Activated T-helper 1 cell treated with anti-CD3 and anti-CD28 coated beads, Interleukin-12 subunit alpha, Interleukin-12 subunit beta, Interleukin-2, Interleukin-4 antibody, amounts not matched to agents 30 ng/mL and 10 ng/mL and 1 ng/mL, durations not matched to agents 14 hours and 24 hours and 36 hours (primary cell): ENCODE results near the gene KIF3B. TPM values are rescaled to one million over a fixed set of nuclear protein-coding genes. Genes with fewer than 3 reads are reported as not detected.
"Not testable (repeated sequence)": the region's sequence is repeated elsewhere in the genome, so short reads cannot be mapped to it uniquely, and the experiment has no call there.

Source experiments
- DNase-seq: peaks from one replicate; pipeline ENCODE4 v3.0.0; 2021; ENCODE audit warnings: low spot score
- H3K27ac Mint-ChIP-seq: one replicate; pipeline ENCODE4 v1.8.0; 2021; ENCODE audit warnings: mild to moderate bottlenecking, mixed read lengths
- H3K27me3 Mint-ChIP-seq: one replicate; pipeline ENCODE4 v1.8.0; 2022; ENCODE audit warnings: mild to moderate bottlenecking, moderate library complexity, mixed read lengths; ENCODE audit not compliant: insufficient read depth
- H3K36me3 Mint-ChIP-seq: one replicate; pipeline ENCODE4 v1.8.0; 2021; ENCODE audit warnings: low read depth, mixed read lengths
- H3K4me1 Mint-ChIP-seq: one replicate; pipeline ENCODE4 v1.8.0; 2021; ENCODE audit warnings: low read depth, mixed read lengths
- H3K4me3 Mint-ChIP-seq: one replicate; pipeline ENCODE4 v1.8.0; 2021; ENCODE audit warnings: mild to moderate bottlenecking, moderate library complexity, mixed read lengths
- H3K9me3 Mint-ChIP-seq: one replicate; pipeline ENCODE4 v1.8.0; 2021; ENCODE audit warnings: mixed read lengths
- intact Hi-C: fragments of 100-400 bp; cut with micrococcal nuclease; formaldehyde crosslinking; loops from one replicate; pipeline ENCODE4 v1.15.1; 2024
- total RNA-seq: library from RNA; stranded (reverse); gene quantifications from 2 replicates; pipeline ENCODE4 v1.2.3, GENCODE V29; 2022

Gene KIF3B
- total RNA-seq, 1 donor from 2014 or later: 38.1 TPM

DNA sequence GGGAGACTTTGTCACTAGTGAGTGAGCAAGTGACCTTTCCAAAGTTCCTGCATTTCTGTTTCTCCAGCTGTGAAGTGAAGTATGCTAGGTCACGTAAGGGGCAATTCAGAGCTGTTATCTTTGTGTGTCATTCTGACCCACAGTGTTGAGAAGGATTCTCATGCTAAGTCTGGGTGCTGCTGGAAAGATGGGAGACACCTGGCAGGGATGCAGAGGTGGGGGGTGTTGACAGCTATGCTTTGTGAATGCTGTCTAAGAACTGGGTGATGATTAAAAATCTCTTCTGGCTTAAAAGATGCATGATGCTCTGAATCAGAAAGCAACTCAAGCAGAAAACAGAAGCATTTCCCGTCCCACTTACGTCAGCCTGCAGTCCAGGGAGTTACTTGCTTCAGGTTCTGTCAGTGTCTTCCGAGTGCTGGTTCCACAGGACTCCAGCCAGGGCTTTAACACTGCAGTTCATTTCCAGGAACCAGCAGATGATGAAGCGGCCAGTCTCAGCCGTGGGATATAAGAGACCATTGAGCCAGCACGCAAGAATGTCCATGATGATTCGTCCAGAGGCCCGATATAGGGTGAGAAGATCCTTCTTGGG, 49.7 kb downstream of the KIF3B start:
- peaks cover 35% of the 10 kb centered on the region for H3K36me3 Mint-ChIP-seq
- no peaks in the 10 kb centered on the region for H3K27me3 Mint-ChIP-seq
- peaks cover 10% of the 10 kb centered on the region for H3K4me1 Mint-ChIP-seq
- DNase-seq: no peak
- intact Hi-C loops: no loop called here
- H3K4me3 Mint-ChIP-seq: no peak overlapping the region
- peak overlapping the region; percentile 7 for H3K27ac Mint-ChIP-seq
- H3K9me3 Mint-ChIP-seq: no peaks in the 10 kb centered on the region

DNA sequence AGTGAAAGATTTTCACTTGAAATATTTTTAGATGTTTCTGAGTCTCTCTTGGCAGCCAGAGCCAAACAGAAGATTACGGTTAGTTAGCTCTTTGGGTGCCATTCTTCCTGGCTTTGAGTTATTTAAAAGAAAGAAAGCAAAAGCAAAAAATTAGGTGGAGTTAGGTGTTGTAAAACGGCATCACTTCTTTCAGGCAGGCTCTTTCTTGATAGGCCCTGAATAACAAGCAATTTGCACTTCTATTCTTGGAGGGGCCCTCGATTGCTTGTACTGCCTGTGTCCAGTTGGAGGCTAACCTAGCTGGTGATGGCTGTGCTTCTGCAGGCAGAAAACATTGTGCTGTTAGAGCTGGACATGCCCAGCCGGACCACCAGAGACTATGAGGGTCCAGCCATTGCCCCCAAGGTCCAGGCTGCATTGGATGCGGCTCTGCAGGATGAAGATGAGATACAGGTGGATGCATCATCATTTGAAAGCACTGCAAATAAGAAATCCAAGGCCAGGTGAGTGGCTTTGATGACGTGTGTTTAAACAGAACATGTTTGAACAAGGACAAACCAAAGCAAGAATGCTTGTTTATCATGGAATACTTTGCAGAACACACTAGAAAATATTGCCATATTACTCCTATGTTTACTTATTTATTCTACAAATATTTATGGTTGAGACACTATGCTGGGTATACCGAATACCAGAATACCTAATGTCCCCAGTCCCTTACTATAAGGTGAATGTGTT, 52.5 kb downstream of the KIF3B start:
- Mint-ChIP-seq H3K27ac (no peak overlapping the region), H3K27me3 (no peaks in the 10 kb centered on the region), H3K36me3 (peaks cover 54% of the 10 kb centered on the region), H3K4me1 (peaks cover 38% of the 10 kb centered on the region), H3K9me3 (no peaks in the 10 kb centered on the region), H3K4me3 (no peak overlapping the region)
- intact Hi-C loops: loop anchor here (5.0 kb wide), 2 partner anchors 37 to 107 kb away; no protein-coding TSS in a partner anchor
- DNase-seq: no peak

DNA sequence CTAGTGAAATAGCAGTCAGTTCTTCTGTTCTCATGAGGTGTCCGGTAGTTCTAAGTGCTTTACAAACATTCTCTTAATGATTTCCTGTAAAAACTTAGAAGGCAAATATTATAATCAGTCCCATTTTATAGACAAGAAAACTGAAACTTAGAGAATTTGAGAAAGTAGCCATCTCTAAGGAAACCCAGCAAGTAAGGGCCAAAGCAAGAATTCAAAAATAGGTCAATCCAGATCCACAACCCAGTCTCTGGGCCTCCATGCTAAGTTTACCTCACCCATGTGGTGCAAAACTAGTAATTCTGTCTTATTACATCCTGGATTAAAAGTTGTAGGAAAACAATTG, 53.1 kb downstream of the KIF3B start:
- intact Hi-C loops: loop anchor here (5.0 kb wide), 2 partner anchors 37 to 107 kb away; no protein-coding TSS in a partner anchor
- Mint-ChIP-seq H3K36me3 (peaks cover 55% of the 10 kb centered on the region), H3K27ac (no peak overlapping the region), H3K9me3 (no peaks in the 10 kb centered on the region), H3K4me1 (peaks cover 39% of the 10 kb centered on the region), H3K4me3 (no peak overlapping the region), H3K27me3 (no peaks in the 10 kb centered on the region)
- no peak for DNase-seq

DNA sequence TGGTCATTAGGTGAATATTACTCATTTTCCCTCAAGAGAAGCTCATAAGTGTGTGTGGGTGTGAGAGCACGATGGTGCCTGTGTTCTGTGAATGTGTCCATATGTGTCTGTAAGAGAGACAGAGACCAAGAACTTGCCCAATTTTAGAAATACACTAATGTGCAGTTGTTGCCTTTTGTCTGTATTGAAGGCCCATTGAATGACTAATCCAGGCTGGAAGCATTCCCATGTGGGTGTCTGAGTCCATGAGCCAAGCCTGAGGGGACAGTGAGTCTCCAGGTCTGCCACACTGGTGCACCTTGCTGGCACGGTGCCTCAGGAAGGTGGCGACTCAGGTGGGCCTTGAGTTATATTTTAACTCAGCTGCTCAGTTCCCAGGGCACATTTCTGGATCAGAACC, 55.2 kb downstream of the KIF3B start:
- Mint-ChIP-seq H3K27ac (peak overlapping the region; percentile 74), H3K4me3 (peak overlapping the region; percentile 41), H3K9me3 (no peaks in the 10 kb centered on the region), H3K27me3 (no peaks in the 10 kb centered on the region), H3K36me3 (peaks cover 47% of the 10 kb centered on the region), H3K4me1 (peaks cover 43% of the 10 kb centered on the region)
- intact Hi-C loops: loop anchor here (1.0 to 5.0 kb wide), 8 partner anchors 11 to 128 kb away; no protein-coding TSS in a partner anchor
- no peak for DNase-seq

DNA sequence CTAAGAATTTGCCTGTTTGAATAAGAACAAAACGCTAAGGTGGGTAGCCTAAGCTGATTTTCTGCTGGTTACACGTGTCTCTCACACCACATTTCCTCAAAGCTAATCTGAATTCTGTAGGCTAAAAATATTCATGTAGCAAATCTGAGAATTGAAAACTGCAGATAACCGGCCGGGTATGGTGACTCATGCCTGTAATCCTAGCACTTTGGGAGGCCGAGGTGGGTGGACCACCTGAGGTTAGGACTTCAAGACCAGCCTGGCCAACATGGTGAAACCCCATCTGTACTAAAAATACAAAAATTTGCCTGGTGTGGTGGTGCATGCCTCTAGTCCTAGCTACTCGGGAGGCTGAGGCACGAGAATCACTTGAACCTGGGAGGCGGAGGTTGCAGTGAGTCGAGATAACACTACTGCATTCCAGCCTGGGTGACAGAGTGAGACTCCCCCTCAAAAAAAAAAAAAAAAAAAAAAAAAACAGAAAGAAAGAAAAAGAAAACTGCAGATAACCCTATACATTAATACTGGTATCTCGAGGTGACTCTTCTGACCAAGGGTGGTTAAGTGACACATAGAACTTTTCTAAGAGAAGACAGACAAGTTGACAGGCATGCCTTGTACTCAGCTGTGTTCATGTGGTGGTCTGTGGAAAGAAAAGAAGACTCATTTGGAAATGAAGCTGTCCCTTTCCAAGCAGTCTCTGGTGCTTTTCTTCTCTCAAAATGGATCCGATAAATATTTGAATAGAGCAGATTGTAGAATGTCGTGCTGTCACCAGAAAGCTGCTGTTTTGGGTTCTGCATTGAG, 55.9 kb downstream of the KIF3B start:
- H3K4me3 Mint-ChIP-seq: peak overlapping the region; percentile 54
- peak overlapping the region; percentile 74 for H3K27ac Mint-ChIP-seq
- DNase-seq: no peak
- H3K9me3 Mint-ChIP-seq: no peaks in the 10 kb centered on the region
- H3K27me3 Mint-ChIP-seq: no peaks in the 10 kb centered on the region
- peaks cover 47% of the 10 kb centered on the region for H3K36me3 Mint-ChIP-seq
- H3K4me1 Mint-ChIP-seq: peaks cover 43% of the 10 kb centered on the region
- intact Hi-C loops: loop anchor here (1.0 to 5.0 kb wide), 8 partner anchors 12 to 129 kb away; no protein-coding TSS in a partner anchor

DNA sequence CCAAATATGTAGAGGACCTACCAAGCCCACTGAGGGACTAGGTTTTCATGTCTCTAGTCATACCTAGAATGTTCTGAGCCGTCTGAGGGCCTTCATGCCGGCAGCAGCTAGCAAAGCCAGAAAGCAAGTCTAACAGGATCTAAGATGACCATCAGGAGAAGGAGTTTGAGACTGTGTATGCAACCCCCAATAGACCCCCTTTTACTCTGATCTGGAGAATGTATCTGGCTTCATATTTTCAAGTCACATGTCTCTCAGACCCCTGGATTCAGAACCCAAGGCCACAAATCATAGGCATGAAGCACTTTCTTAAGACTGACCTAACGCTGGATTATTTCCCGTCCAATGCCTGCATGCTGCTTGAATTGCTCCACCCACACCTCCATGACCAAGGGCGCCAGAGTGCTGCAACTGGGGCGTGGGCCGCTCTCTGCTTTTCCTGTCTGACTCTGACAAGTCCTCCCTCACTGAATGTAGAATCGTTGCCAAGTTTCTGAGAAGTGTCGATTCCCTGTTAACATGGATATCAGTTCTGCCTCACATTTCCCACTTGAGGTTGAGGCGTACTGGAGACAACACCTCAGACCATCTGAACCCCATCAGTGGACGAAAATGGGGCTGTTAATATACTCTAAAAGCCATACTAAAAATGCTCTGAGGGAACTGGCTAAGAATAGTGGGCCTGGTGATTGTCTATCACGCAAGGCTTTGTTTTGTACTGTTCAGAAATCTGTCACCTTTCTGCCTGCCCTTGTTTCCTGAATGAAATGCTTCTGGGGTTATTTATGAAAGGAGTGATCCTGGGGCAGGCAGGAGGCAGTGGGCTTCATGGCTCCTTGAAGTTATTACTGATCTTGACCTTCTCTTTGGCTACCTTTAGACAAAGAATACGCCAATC, 56.8 kb downstream of the KIF3B start:
- Mint-ChIP-seq H3K4me1 (peaks cover 43% of the 10 kb centered on the region), H3K9me3 (no peaks in the 10 kb centered on the region), H3K4me3 (peak overlapping the region; percentile 54), H3K27ac (peak overlapping the region; percentile 74), H3K27me3 (no peaks in the 10 kb centered on the region), H3K36me3 (peaks cover 44% of the 10 kb centered on the region)
- no peak for DNase-seq
- intact Hi-C loops: loop anchor here (1.0 to 5.0 kb wide), 8 partner anchors 13 to 130 kb away; no protein-coding TSS in a partner anchor

DNA sequence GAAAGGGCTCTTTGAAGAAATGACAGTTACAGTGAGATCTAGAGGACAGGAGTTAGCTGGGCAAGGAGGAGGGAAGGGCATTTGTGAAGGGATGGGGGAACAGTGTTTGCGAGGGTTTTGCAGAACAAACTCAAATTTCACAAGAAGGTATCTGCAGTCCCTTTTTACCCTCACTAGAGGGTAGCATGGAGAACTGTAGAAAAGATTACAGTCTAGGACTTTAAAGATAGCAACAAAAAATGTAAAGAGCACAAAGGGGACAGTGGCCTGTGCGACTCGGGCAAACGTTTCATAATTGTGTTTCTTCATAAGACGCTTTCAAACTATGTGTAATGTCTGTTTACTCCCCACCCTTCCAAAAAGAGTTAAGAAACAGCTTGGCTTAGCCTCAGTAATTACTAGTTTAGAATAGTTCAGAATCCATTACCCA, 59.5 kb downstream of the KIF3B start:
- H3K36me3 Mint-ChIP-seq: peaks cover 35% of the 10 kb centered on the region

DNA sequence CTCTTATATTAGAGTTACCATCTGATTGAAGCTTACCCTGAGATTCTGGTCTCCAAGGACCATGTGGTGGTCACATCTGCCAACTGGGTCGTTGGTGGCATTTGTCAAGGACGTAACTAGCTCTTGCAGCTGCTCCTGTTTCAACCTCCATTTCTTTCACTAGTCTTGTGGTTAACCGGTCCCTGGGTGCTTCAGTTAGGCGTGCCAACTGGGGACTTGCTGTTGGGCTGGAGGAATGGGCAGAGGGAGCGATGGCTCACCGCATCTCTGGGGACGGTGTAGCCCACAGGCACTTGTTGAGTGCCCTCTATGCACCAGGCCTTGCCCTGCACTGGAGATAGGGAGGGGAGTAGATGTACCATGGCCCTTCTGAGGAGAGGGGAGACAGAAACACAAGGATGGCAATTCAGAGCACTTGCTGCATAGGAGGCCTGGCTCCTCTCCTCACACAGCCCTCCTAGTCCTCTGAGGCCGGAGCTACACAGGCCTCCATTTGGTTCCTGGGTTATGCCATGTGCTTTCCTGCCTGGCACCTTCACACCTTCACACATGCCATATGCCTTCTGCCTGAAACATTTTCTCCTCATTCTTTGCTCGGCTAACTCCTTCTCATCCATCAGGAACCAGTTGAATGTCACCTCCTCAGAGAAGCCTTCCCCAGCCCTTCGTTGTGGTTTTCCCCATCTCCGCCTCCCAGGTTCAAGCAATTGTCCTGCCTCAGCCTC, 60.6 kb downstream of the KIF3B start:
- Mint-ChIP-seq H3K4me1 (peaks cover 32% of the 10 kb centered on the region), H3K27me3 (no peaks in the 10 kb centered on the region), H3K27ac (no peak overlapping the region), H3K9me3 (no peaks in the 10 kb centered on the region), H3K36me3 (peaks cover 32% of the 10 kb centered on the region), H3K4me3 (no peak overlapping the region)
- no peak for DNase-seq
- intact Hi-C loops: loop anchor here (1.0 to 2.0 kb wide), 3 partner anchors 49 to 315 kb away; no protein-coding TSS in a partner anchor

More for the DNA sequence above, 59.5 kb downstream of the KIF3B start:
- Mint-ChIP-seq H3K9me3 (no peaks in the 10 kb centered on the region), H3K27me3 (no peaks in the 10 kb centered on the region), H3K27ac (no peak overlapping the region), H3K4me1 (peaks cover 39% of the 10 kb centered on the region), H3K4me3 (no peak overlapping the region)
- intact Hi-C loops: loop anchor here (1.0 to 2.0 kb wide), 3 partner anchors 50 to 316 kb away; no protein-coding TSS in a partner anchor
- DNase-seq: no peak

DNA sequence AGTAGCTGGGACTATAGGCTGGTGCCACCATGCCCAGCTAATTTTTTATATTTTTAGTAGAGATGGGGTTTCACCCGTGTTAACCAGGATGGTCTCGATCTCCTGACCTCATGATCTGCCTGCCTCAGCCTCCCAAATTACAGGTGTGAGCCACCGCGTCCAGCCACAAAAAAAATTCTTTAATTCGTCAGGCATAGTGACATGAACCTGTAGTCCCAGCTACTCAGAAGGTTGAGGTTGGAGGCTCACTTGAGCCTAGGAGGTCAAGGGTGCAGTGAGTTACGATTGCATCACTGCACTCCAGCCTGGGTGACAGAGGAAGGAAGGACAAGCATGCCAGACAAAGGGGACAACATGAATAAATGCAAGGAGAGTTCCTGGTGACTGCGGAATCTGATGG, 61.2 kb downstream of the KIF3B start:
- Mint-ChIP-seq H3K9me3 (no peaks in the 10 kb centered on the region), H3K36me3 (peaks cover 31% of the 10 kb centered on the region), H3K4me3 (no peak overlapping the region), H3K27ac (no peak overlapping the region), H3K4me1 (peaks cover 26% of the 10 kb centered on the region), H3K27me3 (no peaks in the 10 kb centered on the region)
- no peak for DNase-seq
- intact Hi-C loops: no loop called here

DNA sequence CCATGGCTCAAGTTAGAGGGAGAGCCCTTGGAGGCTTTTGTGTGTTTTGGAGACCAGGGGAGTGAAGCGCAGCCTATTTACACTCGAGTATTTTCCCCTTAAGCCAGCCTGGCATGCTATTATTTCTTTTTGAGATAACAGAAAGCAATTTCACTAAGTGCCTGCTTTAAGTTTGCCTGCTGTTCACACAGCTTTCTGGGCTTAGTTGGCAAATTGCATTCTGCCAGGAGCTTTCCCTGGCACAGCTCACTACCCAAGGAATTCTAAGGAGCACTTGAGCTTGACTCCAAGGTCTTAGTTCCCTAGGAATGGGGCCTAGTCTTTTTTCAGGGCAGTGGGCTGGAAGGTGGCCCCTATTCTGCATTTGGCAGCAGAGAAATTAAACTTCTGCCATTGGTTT, 61.7 kb downstream of the KIF3B start:
- Mint-ChIP-seq H3K9me3 (no peaks in the 10 kb centered on the region), H3K27me3 (no peaks in the 10 kb centered on the region), H3K4me1 (peaks cover 21% of the 10 kb centered on the region), H3K36me3 (peaks cover 27% of the 10 kb centered on the region), H3K27ac (no peak overlapping the region), H3K4me3 (no peak overlapping the region)
- no peak for DNase-seq
- intact Hi-C loops: no loop called here

DNA sequence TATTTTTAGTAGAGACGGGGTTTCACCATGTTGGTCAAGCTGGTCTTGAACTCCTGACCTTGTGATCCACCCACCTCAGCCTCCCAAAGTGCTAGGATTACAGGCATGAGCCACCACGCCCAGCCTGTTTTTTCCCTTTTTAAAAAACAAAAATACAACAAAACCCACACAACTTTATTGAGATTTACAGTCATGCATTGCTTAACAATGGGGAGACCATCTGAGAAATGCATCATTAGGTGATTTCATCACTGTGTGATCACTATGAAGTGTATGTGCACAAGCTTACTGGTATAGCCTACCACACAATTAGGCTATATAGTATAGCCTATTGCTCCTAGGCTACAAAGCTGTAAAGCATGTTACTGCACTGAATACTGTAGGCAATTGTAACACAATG, 63.6 kb downstream of the KIF3B start:
- Mint-ChIP-seq H3K36me3 (peaks cover 13% of the 10 kb centered on the region), H3K4me1 (peaks cover 17% of the 10 kb centered on the region)
- DNase-seq, H3K9me3 Mint-ChIP-seq, H3K27ac Mint-ChIP-seq, intact Hi-C loops, H3K27me3 Mint-ChIP-seq, H3K4me3 Mint-ChIP-seq: not testable (repeated sequence)
